Measurements from ENCODE around the gene MICAL3.

GRCh38 chr22:17783773-17784480 is 240.4 kb downstream of the MICAL3 start:
- no peak for TF ChIP-seq POLR2A (IDR thresholded peaks at IDR 0.05)
- TF ChIP-seq CTCF (IDR thresholded peaks at IDR 0.05 in 4 of 5, conservative IDR thresholded peaks at IDR 0.05 in 1 of 5) = no peak
